ENCODE measurements around the gene STIM1. TPM values are rescaled to one million over a fixed set of nuclear protein-coding genes. Genes with fewer than 3 reads are reported as not detected.
"Not testable (repeated sequence)": the region's sequence is repeated elsewhere in the genome, so short reads cannot be mapped to it uniquely, and the experiment has no call there.

The STIM1 gene
- total RNA-seq, 1 donor from 2014 or later, result 9.6 TPM

DNA sequence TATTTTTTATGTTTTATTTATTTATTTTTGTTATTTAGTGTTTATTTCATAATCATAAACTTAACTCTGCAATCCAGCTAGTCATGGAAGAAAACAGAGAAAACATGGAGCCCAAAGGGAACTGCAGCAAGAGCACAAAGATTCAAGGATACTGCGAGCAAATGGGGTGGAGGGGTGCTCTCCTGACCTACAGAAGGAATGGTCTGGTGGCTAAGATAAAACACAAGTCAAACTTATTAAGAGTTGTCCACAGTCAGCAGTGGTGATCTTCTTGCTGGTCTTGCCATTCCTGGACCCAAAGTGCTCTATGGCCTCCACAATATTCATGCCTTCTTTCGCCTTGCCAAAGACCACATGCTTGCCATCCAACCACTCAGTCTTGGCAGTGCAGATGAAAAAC lies 36.7 kb downstream of the STIM1 start:
- Mint-ChIP-seq H3K27ac (ENCODE audit: unreplicated experiment) (no peak overlapping the region), H3K9me3 (ENCODE audit: unreplicated experiment) (no peaks in the 10 kb centered on the region)
- TF ChIP-seq, protein P1, sequence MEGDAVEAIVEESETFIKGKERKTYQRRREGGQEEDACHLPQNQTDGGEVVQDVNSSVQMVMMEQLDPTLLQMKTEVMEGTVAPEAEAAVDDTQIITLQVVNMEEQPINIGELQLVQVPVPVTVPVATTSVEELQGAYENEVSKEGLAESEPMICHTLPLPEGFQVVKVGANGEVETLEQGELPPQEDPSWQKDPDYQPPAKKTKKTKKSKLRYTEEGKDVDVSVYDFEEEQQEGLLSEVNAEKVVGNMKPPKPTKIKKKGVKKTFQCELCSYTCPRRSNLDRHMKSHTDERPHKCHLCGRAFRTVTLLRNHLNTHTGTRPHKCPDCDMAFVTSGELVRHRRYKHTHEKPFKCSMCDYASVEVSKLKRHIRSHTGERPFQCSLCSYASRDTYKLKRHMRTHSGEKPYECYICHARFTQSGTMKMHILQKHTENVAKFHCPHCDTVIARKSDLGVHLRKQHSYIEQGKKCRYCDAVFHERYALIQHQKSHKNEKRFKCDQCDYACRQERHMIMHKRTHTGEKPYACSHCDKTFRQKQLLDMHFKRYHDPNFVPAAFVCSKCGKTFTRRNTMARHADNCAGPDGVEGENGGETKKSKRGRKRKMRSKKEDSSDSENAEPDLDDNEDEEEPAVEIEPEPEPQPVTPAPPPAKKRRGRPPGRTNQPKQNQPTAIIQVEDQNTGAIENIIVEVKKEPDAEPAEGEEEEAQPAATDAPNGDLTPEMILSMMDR (IDR thresholded peaks at IDR 0.05; ENCODE audit: partially characterized antibody, unreplicated experiment), result no peak

DNA sequence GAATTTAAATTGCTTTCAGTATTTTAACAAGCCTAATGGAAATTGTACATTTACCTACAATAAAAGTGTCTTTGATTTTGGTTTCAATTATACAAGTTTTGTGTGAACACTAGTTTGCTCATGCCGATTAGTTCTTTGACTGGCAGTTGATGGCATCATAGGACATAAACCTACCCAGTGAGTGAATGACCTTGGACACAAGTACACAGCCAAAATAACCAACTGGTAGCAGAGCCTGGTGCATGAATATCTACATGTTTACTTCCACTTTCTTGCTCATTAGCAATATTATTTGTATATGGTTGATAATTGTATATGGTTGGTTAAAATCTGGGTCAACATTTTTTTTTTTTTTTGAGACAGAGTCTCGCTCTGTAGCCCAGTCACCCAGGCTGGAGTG lies 37.8 kb downstream of the STIM1 start:
- Mint-ChIP-seq H3K36me3 (ENCODE audit: unreplicated experiment) (no peaks in the 10 kb centered on the region), H3K27me3 (ENCODE audit: unreplicated experiment) (no peaks in the 10 kb centered on the region), H3K27ac (ENCODE audit: unreplicated experiment) (no peak overlapping the region), H3K4me1 (ENCODE audit: low read depth, unreplicated experiment) (no peaks in the 10 kb centered on the region), H3K4me3 (ENCODE audit: unreplicated experiment) (no peak overlapping the region), H3K9me3 (ENCODE audit: unreplicated experiment) (no peaks in the 10 kb centered on the region)
- DNase-seq, result no peak
- TF ChIP-seq, protein P1 (IDR thresholded peaks at IDR 0.05; ENCODE audit: partially characterized antibody, unreplicated experiment), result no peak

More for the DNA sequence above, 36.7 kb downstream of the STIM1 start:
- H3K36me3 Mint-ChIP-seq (ENCODE audit: unreplicated experiment), result no peaks in the 10 kb centered on the region
- no peaks in the 10 kb centered on the region for H3K27me3 Mint-ChIP-seq (ENCODE audit: unreplicated experiment)
- no peak overlapping the region for H3K4me3 Mint-ChIP-seq (ENCODE audit: unreplicated experiment)
- no peaks in the 10 kb centered on the region for H3K4me1 Mint-ChIP-seq (ENCODE audit: low read depth, unreplicated experiment)
- no peak for DNase-seq

DNA sequence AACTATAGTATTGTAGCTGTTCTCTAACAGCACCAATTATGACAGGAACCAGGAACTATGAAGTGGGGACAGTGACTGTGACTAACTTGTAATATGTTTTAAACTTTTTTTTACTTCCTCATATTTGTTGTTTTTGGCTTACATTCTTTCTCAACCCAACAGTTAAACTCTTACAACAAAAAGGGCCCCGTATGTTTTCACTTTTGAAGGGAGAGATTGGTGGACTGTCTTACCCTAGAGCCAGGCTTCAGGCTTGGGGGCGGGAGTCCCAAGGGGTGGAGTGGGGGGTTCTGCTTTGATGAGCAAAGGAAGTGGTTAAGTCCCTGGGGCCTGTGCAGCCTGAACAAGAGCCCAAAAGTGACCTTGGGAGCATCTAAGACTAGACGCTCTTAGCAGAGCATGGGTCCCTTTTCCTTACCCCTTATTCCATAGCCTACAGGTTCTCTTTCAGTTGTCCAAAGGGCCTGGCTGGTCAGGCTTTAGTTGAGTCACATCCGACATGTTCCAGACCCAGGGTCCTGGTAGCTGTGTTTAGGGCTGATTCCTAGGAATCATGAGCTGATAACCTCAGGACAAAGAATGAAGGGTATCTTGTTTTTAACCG lies 38.8 kb downstream of the STIM1 start:
- no peaks in the 10 kb centered on the region for H3K9me3 Mint-ChIP-seq (ENCODE audit: unreplicated experiment)
- DNase-seq, result no peak
- no peaks in the 10 kb centered on the region for H3K4me1 Mint-ChIP-seq (ENCODE audit: low read depth, unreplicated experiment)
- no peaks in the 10 kb centered on the region for H3K36me3 Mint-ChIP-seq (ENCODE audit: unreplicated experiment)
- TF ChIP-seq, protein P1 (IDR thresholded peaks at IDR 0.05; ENCODE audit: partially characterized antibody, unreplicated experiment), result no peak
- no peak overlapping the region for H3K27ac Mint-ChIP-seq (ENCODE audit: unreplicated experiment)
- no peak overlapping the region for H3K4me3 Mint-ChIP-seq (ENCODE audit: unreplicated experiment)
- H3K27me3 Mint-ChIP-seq (ENCODE audit: unreplicated experiment), result no peaks in the 10 kb centered on the region

DNA sequence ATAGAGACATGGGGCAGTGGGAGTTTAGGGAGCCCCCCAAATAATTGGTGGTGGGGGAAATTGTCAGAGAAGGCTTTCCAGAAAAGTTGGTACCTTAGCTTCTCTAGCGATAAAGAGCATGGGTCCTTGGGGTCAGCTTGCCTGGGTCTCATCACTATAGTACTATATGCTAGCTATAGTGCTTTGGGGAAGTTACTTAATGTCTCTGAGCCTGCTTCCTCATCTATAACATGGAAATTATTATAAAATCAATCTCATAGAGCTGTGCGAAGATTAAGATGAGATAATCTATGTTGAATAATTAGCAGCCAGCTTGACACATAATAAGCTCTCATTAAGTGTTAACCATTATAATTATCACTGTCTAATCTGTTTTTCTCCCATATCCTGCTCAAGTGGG lies 41.2 kb downstream of the STIM1 start:
- Mint-ChIP-seq H3K27ac (ENCODE audit: unreplicated experiment) (no peak overlapping the region), H3K36me3 (ENCODE audit: unreplicated experiment) (no peaks in the 10 kb centered on the region), H3K27me3 (ENCODE audit: unreplicated experiment) (no peaks in the 10 kb centered on the region), H3K4me1 (ENCODE audit: low read depth, unreplicated experiment) (no peaks in the 10 kb centered on the region), H3K4me3 (ENCODE audit: unreplicated experiment) (no peak overlapping the region), H3K9me3 (ENCODE audit: unreplicated experiment) (no peaks in the 10 kb centered on the region)
- DNase-seq, result no peak
- TF ChIP-seq, protein P1 (IDR thresholded peaks at IDR 0.05; ENCODE audit: partially characterized antibody, unreplicated experiment), result no peak

DNA sequence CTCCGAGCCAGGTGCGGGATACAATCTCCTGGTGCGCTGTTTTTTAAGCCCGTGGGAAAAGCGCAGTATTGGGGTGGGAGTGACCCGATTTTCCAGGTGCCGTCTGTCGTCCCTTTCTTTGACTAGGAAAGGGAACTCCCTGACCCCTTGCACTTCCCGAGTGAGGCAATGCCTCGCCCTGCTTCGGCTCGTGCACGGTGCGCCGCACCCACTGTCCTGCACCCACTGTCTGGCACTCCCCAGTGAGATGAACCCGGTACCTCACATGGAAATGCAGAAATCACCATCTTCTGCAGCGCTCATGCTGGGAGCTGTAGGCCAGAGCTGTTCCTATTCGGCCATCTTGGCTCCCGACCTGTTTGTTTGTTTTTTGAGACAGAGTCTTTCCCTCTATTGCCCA lies 44.8 kb downstream of the STIM1 start:
- not testable (repeated sequence) for H3K9me3 Mint-ChIP-seq (ENCODE audit: unreplicated experiment); H3K4me3 Mint-ChIP-seq (ENCODE audit: unreplicated experiment); H3K36me3 Mint-ChIP-seq (ENCODE audit: unreplicated experiment); H3K27ac Mint-ChIP-seq (ENCODE audit: unreplicated experiment); H3K4me1 Mint-ChIP-seq (ENCODE audit: low read depth, unreplicated experiment); DNase-seq; H3K27me3 Mint-ChIP-seq (ENCODE audit: unreplicated experiment)
